HL-60/S4 treated with phorbol 12-myristate 13-acetate at 8.2 ng/mL for 4 days and 3 days (cell line): ENCODE measurements around the gene SPRYD7.
"Not testable (repeated sequence)": the region's sequence is repeated elsewhere in the genome, so short reads cannot be mapped to it uniquely, and the experiment has no call there.

ENCODE experiments used
- in situ Hi-C: fragments of 300-500 bp; cut with MboI; formaldehyde crosslinking; loops from 2 replicates; pipeline ENCODE4 v1.15.0; 2022; ENCODE audit warnings: low sequenced_read_pairs

Gene SPRYD7

DNA sequence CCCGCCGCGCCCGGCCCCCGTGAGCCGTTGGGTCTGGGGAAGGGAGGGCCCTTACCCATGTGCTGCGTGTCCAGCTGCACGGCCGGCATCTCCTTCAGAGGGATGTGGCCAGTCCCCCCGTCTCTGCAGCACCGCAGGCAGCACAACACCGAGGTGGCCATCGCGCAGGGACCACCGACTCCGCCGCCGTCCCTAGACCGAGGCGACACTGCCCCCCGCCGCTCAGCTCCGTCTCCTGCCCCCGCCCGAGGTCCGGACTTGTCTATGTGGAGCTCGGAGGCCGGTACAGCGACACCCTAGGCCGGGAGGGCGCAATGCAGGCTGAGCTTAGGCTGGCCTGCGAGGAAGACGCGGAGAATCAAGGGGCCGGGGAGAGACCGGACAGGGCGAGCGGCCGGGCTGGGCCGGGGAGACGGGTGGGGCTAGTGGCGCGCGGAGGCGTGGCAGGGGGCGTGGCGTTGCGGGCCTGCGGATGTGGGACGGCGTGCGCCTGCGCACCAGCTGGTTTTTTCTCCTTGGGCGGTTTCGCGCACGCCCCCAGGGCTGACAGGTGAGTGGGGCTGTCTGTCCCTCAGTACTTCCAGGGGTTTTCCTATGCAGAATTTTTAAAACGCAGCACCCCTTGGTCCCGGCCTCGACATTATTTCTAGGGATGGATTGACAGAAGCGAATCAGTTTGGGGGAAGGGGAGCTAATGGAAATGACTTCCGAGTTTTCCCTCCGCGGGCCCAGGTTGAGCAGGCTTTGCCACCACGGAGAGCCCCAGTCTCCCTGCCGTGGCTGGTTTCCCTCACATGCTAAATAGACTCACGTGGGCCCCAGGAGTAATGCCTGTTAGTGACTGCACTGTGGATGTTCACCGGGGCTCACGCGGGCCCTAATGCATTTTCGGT, at the start of gene SPRYD7:
SPRYD7 (minus strand) TSS at position 266 of the 893 bp plus-strand sequence; CDS start at position 161, 105 bp downstream.
- in situ Hi-C loops, result no loop called here

DNA sequence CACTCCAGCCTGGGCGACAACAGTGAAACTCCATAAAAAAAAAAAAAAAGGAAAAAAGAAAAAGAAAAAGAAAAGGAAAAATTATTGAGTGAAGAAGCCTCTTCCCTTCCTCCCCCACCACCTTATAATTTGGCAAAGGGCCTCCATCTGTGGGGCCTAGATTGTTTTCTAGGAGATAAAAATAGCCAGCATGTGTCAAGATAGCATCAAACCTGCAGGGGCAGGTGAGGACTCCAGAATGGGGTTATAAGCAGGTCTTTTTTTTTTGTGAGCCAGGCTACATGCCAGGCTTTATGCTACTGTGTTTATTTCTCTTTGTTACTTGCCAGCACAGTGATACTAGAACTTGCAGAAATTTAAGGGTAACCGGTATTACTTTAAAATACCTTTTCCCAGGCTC, 49.0 kb upstream of the SPRYD7 start:
- in situ Hi-C loops, result no loop called here

GRCh38 chr13:49980266-49980665, 44.1 kb upstream of the SPRYD7 start:
- in situ Hi-C loops, result no loop called here

GRCh38 chr13:49977992-49978391, 41.9 kb upstream of the SPRYD7 start:
- in situ Hi-C loops, result no loop called here

GRCh38 chr13:49976314-49977258, 40.4 kb upstream of the SPRYD7 start:
- in situ Hi-C loops, result no loop called here

- in situ Hi-C loops, result no loop called here
Observed at GRCh38 chr13:49975826-49976225, 39.7 kb upstream of the SPRYD7 start.

DNA sequence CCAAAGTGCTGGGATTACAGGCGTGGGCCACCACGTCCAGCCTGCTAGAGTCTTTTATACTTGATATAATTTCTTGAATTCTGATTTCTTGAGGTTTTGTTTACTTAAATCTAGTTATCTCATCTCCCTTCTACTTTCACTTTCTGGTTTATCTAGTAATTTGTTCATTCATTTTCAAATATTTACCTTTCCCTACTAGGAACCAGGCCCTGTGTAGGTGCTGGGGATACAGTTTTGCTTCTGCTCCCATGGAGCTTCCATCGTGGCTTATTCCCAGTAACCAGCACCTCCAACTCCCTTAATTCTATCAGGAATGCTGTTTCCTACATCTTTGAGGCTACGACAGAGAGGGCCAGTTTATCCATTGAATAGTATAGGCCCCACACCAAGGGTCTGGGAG, 36.6 kb upstream of the SPRYD7 start:
- in situ Hi-C loops, result loop anchor here (25.0 kb wide), 1 partner anchor 1090 kb away; no protein-coding TSS in a partner anchor

DNA sequence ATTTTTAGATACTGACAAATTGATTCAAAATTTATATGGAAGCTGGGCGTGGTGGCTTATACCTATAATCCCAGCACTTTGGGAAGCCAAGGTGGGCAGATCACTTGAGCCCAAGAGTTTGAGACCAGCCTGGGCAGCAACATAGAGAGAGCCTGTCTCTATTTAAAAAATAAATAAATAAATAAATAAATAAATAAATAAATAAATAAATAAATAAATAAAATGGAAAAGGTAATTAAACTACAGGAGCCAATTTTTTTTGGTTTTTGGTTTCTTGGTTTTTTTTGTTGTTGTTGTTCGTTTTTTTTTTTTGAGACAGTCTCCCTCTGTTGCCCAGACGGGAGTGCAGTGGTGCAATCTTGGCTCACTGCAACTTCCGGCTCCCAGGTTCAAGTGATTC, 31.3 kb upstream of the SPRYD7 start:
- in situ Hi-C loops, result loop anchor here (25.0 kb wide), 1 partner anchor 1095 kb away; no protein-coding TSS in a partner anchor

- in situ Hi-C loops, result loop anchor here (25.0 kb wide), 1 partner anchor 1104 kb away; no protein-coding TSS in a partner anchor
Observed at GRCh38 chr13:49958321-49958720, 22.2 kb upstream of the SPRYD7 start.

GRCh38 chr13:49956131-49956530, 20.0 kb upstream of the SPRYD7 start:
- in situ Hi-C loops, result loop anchor here (25.0 kb wide), 1 partner anchor 1106 kb away; no protein-coding TSS in a partner anchor

DNA sequence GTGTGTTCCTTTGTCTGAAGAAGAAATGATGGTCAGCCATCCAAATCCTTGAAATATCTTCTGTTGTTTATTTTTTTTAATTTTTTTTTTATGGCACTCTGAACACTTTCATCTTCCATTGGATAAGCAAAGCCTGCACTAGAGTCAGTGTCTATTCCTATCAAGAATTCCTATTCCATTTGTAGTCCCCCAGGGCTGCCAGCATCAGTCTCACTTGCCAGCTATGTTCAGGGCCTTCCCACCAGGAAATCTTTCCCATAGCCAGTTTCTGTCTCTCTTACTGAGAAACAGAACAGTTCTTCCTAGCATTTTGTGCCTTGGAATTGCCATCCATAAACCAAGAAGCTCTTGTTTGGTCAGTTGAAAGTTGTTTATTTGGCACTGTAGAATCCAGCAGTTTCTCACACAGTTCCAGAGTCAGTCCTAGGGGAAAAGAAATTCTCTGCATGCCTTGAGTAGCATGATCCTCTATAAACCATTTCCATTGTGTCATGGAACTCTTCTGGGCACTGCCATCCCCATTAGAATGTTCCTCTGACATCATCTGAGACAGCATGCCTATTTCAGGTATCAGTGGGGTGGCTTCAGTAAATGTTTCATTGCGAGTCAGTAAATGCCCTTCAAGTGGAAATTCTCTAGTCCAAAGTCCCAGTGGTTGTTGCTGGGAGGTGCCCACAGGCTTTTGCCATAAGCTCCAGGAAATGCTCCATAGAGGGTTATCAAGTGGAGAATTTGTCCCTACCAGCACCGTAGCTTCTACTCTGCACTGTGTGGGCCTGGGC, 18.7 kb upstream of the SPRYD7 start:
- in situ Hi-C loops, result loop anchor here (25.0 kb wide), 1 partner anchor 1107 kb away; no protein-coding TSS in a partner anchor

GRCh38 chr13:49953560-49953959, 17.4 kb upstream of the SPRYD7 start:
- in situ Hi-C loops, result loop anchor here (25.0 kb wide), 1 partner anchor 1109 kb away; no protein-coding TSS in a partner anchor

DNA sequence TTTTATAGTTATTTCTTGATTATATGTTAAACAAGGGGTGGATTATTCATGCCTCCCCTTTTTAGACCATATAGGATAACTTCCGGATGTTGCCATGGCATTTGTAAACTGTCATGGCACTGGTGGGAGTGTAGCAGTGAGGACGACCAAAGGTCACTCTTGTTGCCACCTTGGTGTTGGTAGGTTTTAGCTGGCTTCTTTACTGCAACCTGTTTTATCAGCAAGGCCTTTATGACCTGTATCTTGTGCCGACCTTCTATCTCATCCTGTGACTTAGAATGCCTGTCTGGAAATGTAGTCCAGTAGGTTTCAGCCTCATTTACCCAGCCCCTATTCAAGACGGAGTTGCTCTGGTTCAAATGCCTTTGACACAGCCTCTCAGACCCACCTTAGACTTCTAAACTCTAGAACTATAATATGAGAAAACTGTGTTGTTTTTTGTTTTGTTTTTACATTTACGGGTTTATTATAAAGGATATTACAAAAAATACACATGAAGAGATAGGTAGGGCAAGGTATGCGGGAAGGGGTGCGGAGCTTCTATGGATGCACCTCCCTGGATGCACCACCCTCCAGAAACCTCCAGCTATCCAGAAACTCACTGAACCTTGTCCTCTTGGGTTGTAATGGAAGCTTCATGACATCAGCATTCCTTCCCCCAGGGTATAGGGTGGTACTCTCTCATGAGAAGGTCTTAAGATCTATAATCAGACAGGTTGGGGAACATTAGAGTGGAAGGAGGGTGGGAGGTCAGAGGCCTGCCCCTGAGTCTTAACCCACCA, 15.8 kb upstream of the SPRYD7 start:
- in situ Hi-C loops, result loop anchor here (25.0 kb wide), 1 partner anchor 1110 kb away; no protein-coding TSS in a partner anchor

- in situ Hi-C loops, result not testable (repeated sequence)
Observed at GRCh38 chr13:49948777-49949270, 12.7 kb upstream of the SPRYD7 start.

DNA sequence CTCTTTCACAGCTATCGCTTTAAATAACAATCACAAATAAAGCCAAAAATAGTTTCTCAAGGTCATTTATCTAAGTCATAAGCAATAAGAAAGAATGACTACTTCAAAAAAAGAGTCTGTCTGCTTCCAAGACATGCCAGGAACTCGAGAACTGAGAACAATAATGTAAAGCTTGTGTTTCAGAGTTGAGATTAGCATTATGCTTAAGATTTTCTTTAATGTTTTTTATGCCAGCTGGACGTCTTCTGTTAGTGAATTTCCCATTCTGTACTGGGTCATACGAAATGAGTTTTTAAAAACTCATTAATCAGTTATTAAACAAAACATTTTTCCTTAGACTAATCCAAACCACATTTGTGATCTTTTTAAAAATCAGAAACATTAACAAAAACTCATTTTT, 3.2 kb upstream of the SPRYD7 start:
- in situ Hi-C loops, result no loop called here

GRCh38 chr13:49938921-49939320, 2.8 kb upstream of the SPRYD7 start:
- in situ Hi-C loops, result no loop called here

- in situ Hi-C loops, result no loop called here
Observed at GRCh38 chr13:49938314-49938713, 2.2 kb upstream of the SPRYD7 start.

GRCh38 chr13:49936968-49937273, 781 bp upstream of the SPRYD7 start:
- in situ Hi-C loops, result no loop called here
